ENCODE results near the gene SMIM17.

GRCh38 chr19:56639217-56639616 is 3.7 kb upstream of the SMIM17 start:
- no peak for TF ChIP-seq EZH2 (IDR thresholded peaks at IDR 0.05; ENCODE audit: insufficient read depth, poor library complexity, severe bottlenecking)
- no peak for TF ChIP-seq EZH2phosphoT487 (IDR thresholded peaks at IDR 0.05; ENCODE audit: insufficient read depth, low read depth)

All from GM23248 (cell line).